WTC11 (cell line): ENCODE measurements around the gene PDXP. TPM values are rescaled to one million over a fixed set of nuclear protein-coding genes. Genes with fewer than 3 reads are reported as not detected.

ENCODE experiments used
- ATAC-seq: fragments of 200-7000 bp; cut with Tn5 transposase; 2 replicates; pipeline ENCODE4 v1.10.0; 2021; ENCODE audit warnings: mild to moderate bottlenecking, moderate library complexity
- CTCF ChIA-PET: fragments of 300-600 bp; sonication (Branson Sonifier 250); formaldehyde crosslinking; loops from one replicate; lab custom pipeline; 2021; ENCODE audit warnings: antibody characterized with exemption; lab: Charles Lee
- POLR2A ChIA-PET: fragments of 350-600 bp; sonication (Branson Sonifier 250); formaldehyde crosslinking; loops from one replicate; lab custom pipeline; 2021; ENCODE audit warnings: antibody characterized with exemption; lab: Charles Lee
- DNase-seq: peaks from one replicate; pipeline ENCODE4 v3.0.0; 2021; ENCODE audit warnings: low spot score
- H3K27ac Mint-ChIP-seq: 2 replicates; pipeline ENCODE4 v1.8.0; 2021; ENCODE audit warnings: mixed read lengths
- H3K27me3 Mint-ChIP-seq: 2 replicates; pipeline ENCODE4 v1.8.0; 2021; ENCODE audit warnings: low read depth, mild to moderate bottlenecking, moderate library complexity, mixed read lengths
- H3K36me3 Mint-ChIP-seq: 2 replicates; pipeline ENCODE4 v1.8.0; 2021; ENCODE audit warnings: mixed read lengths
- H3K4me1 Mint-ChIP-seq: 2 replicates; pipeline ENCODE4 v1.8.0; 2022; ENCODE audit warnings: mixed read lengths
- H3K4me3 Mint-ChIP-seq: 2 replicates; pipeline ENCODE4 v1.8.0; 2021; ENCODE audit warnings: mild to moderate bottlenecking, moderate library complexity, mixed read lengths
- H3K9me3 Mint-ChIP-seq: 2 replicates; pipeline ENCODE4 v1.8.0; 2021; ENCODE audit warnings: mixed read lengths
- ATF1 ChIP-seq: sonication (generic); formaldehyde crosslinking; IDR thresholded peaks from 2 replicates; pipeline ENCODE4 v1.8.1; 2023; ENCODE audit warnings: mild to moderate bottlenecking, moderate library complexity, missing genetic modification reagents
- ELF4 ChIP-seq: sonication (generic); formaldehyde crosslinking; IDR thresholded peaks from 2 replicates; pipeline ENCODE4 v1.8.1; 2022; ENCODE audit warnings: low read depth, mild to moderate bottlenecking, moderate library complexity, missing genetic modification reagents
- IRF2 ChIP-seq: sonication (generic); formaldehyde crosslinking; IDR thresholded peaks from 2 replicates; pipeline ENCODE4 v1.8.0; 2022; ENCODE audit warnings: low read depth, missing genetic modification reagents, borderline replicate concordance
- JAZF1 ChIP-seq: fragments of 250-450 bp; sonication (Bioruptor Pico); IDR thresholded peaks from 2 replicates; pipeline ENCODE4 v1.9.0; 2021; ENCODE audit warnings: moderate library complexity, mild to moderate bottlenecking, inconsistent platforms
- JUN ChIP-seq: sonication (generic); formaldehyde crosslinking; IDR thresholded peaks from 2 replicates; pipeline ENCODE4 v1.8.0; 2023; ENCODE audit warnings: mild to moderate bottlenecking, missing genetic modification reagents
- NFE2L1 ChIP-seq: sonication (generic); formaldehyde crosslinking; IDR thresholded peaks from 2 replicates; pipeline ENCODE4 v1.8.1; 2023; ENCODE audit warnings: missing genetic modification reagents
- NFYB ChIP-seq: sonication (generic); formaldehyde crosslinking; conservative IDR thresholded peaks from 2 replicates; pipeline ENCODE4 v1.8.0; 2022; ENCODE audit warnings: low read depth, missing genetic modification reagents
- TP53 ChIP-seq: sonication (generic); formaldehyde crosslinking; IDR thresholded peaks from 2 replicates; pipeline ENCODE4 v1.8.1; 2023; ENCODE audit warnings: mild to moderate bottlenecking, missing genetic modification reagents
- ZNF396 ChIP-seq: fragments of 250-450 bp; sonication (Bioruptor Pico); IDR thresholded peaks from 2 replicates; pipeline ENCODE4 v1.8.0; 2021; ENCODE audit warnings: mild to moderate bottlenecking, moderate library complexity, borderline replicate concordance
- total RNA-seq: library from RNA; stranded (reverse); gene quantifications from 3 replicates; pipeline ENCODE4 v1.2.3, GENCODE V29; 2021
- TF ChIP-seq, protein P1 (sequence below): sonication (generic); formaldehyde crosslinking; IDR thresholded peaks from 2 replicates; pipeline ENCODE4 v1.8.1; 2023; ENCODE audit warnings: mild to moderate bottlenecking, missing genetic modification reagents, moderate library complexity
- TF ChIP-seq, protein P2 (sequence below): sonication (generic); formaldehyde crosslinking; IDR thresholded peaks from 2 replicates; pipeline ENCODE4 v1.8.1; 2022; ENCODE audit warnings: low read depth, missing genetic modification reagents, borderline replicate concordance
- TF ChIP-seq, protein P3 (sequence below): sonication (generic); formaldehyde crosslinking; IDR thresholded peaks from 2 replicates; pipeline ENCODE4 v1.8.1; 2022; ENCODE audit warnings: missing genetic modification reagents, borderline replicate concordance
- TF ChIP-seq, protein P4 (sequence below): fragments of 250-450 bp; sonication (Bioruptor Pico); IDR thresholded peaks from 2 replicates; pipeline ENCODE4 v1.9.0; 2021; ENCODE audit warnings: moderate library complexity, mild to moderate bottlenecking, inconsistent platforms, borderline replicate concordance
- TF ChIP-seq, protein P5 (sequence below): fragments of 250-450 bp; sonication (Bioruptor Pico); IDR thresholded peaks from 2 replicates; pipeline ENCODE4 v1.9.0; 2021; ENCODE audit warnings: mild to moderate bottlenecking
- TF ChIP-seq, protein P6 (sequence below): sonication (generic); formaldehyde crosslinking; IDR thresholded peaks from 2 replicates; pipeline ENCODE4 v1.8.1; 2022; ENCODE audit warnings: low read depth, mild to moderate bottlenecking, moderate library complexity, missing genetic modification reagents, borderline replicate concordance

The PDXP gene
- total RNA-seq, 1 experiment from 2014 or later: 36.1 TPM

DNA sequence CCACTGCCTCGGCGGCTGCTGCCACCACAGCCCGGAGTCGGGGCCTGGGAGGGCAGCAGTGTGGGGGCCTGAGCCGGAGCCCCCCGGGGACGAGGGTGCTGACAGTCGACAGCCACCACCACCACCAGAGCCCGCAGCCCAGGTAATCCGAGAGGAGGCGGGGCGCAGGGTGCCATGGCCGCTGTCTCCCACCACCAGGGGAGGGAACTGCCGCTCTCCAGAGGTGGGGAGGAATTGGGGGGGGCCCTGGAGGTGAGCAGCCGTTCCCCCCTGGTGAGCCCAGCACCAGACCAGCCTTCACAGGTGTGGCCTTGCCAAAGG is 50.9 kb downstream of the PDXP start:
- ATAC-seq (no peak), DNase-seq (no peak)
- Mint-ChIP-seq H3K27ac (no peak overlapping the region), H3K36me3 (peaks cover 53% of the 10 kb centered on the region), H3K4me1 (peaks cover 3% of the 10 kb centered on the region; the same call in 1 of the 2 replicates), H3K9me3 (no peaks in the 10 kb centered on the region), H3K4me3 (no peak overlapping the region), H3K27me3 (no peaks in the 10 kb centered on the region)
- CTCF ChIA-PET: interaction anchor here (0.5 to 1.4 kb wide), 4 partner anchors 59 to 103 kb away, joined by 3 to 5 read pairs (median 4); no protein-coding TSS in a partner anchor
- POLR2A ChIA-PET: no interaction called here
- TF ChIP-seq TP53 (CRISPR knock-in tag): no peak
- TF ChIP-seq, protein P1, sequence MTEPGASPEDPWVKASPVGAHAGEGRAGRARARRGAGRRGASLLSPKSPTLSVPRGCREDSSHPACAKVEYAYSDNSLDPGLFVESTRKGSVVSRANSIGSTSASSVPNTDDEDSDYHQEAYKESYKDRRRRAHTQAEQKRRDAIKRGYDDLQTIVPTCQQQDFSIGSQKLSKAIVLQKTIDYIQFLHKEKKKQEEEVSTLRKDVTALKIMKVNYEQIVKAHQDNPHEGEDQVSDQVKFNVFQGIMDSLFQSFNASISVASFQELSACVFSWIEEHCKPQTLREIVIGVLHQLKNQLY (CRISPR knock-in tag): no peak
- TF ChIP-seq NFYB (CRISPR knock-in tag): no peak
- TF ChIP-seq, protein P2, sequence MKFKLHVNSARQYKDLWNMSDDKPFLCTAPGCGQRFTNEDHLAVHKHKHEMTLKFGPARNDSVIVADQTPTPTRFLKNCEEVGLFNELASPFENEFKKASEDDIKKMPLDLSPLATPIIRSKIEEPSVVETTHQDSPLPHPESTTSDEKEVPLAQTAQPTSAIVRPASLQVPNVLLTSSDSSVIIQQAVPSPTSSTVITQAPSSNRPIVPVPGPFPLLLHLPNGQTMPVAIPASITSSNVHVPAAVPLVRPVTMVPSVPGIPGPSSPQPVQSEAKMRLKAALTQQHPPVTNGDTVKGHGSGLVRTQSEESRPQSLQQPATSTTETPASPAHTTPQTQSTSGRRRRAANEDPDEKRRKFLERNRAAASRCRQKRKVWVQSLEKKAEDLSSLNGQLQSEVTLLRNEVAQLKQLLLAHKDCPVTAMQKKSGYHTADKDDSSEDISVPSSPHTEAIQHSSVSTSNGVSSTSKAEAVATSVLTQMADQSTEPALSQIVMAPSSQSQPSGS: no peak
- no peak for TF ChIP-seq JUN (CRISPR knock-in tag)

DNA sequence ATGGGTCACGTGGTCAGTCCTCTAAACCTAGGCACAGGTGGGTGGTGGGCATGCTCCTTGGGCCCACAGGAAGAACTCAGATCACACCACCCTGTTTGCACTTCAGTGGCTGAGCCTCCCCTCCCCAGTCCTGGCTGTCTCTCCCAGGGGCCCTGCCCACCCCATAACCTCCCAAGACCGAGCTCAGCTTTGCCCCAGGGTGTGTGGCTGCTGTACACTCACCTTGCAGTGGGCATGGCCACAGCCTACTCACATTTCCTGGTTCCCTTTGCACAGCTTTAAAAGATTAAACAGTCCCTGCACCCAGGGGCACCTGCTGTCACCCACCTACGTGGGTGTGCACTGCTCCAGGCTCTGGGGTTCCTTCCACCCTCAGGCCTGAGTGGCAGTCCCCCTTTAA is 52.2 kb downstream of the PDXP start:
- ChIA-PET POLR2A (no interaction called here), CTCF (no interaction called here)
- no peak overlapping the region for H3K27ac Mint-ChIP-seq
- TF ChIP-seq IRF2 (CRISPR knock-in tag): no peak
- TF ChIP-seq ZNF396 (CRISPR knock-in tag): no peak
- no peaks in the 10 kb centered on the region for H3K27me3 Mint-ChIP-seq
- H3K9me3 Mint-ChIP-seq: no peaks in the 10 kb centered on the region
- DNase-seq: no peak
- H3K4me3 Mint-ChIP-seq: no peak overlapping the region
- ATAC-seq: no peak
- H3K4me1 Mint-ChIP-seq: peaks cover 3% of the 10 kb centered on the region; the same call in 1 of the 2 replicates
- H3K36me3 Mint-ChIP-seq: peaks cover 47% of the 10 kb centered on the region

DNA sequence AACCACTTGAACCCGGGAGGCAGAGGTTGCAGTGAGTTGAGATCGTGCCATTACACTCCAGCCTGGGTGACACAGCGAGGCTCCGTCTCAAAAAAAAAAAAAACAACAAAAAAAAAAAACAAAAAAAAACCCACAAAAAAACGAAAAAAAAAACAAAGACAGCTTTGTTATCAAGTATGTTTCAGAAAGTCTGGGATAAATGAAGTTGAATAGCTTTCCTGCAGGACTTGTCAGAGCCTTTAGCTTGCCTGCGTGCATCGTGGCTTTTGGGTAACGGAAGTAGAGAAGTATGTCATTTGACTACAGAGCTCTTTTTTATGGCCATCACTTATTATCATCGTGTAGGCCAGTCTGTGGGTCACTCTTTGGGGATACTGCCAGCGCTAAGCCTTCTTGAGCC is 53.0 kb downstream of the PDXP start:
- TF ChIP-seq, protein P3, sequence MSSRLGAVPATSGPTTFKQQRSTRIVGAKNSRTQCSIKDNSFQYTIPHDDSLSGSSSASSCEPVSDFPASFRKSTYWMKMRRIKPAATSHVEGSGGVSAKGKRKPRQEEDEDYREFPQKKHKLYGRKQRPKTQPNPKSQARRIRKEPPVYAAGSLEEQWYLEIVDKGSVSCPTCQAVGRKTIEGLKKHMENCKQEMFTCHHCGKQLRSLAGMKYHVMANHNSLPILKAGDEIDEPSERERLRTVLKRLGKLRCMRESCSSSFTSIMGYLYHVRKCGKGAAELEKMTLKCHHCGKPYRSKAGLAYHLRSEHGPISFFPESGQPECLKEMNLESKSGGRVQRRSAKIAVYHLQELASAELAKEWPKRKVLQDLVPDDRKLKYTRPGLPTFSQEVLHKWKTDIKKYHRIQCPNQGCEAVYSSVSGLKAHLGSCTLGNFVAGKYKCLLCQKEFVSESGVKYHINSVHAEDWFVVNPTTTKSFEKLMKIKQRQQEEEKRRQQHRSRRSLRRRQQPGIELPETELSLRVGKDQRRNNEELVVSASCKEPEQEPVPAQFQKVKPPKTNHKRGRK: no peak
- TF ChIP-seq JAZF1 (CRISPR knock-in tag): no peak
- TF ChIP-seq, protein P4, sequence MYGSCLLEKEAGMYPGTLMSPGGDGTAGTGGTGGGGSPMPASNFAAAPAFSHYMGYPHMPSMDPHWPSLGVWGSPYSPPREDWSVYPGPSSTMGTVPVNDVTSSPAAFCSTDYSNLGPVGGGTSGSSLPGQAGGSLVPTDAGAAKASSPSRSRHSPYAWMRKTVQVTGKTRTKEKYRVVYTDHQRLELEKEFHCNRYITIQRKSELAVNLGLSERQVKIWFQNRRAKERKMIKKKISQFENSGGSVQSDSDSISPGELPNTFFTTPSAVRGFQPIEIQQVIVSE: no peak
- TF ChIP-seq, protein P5, sequence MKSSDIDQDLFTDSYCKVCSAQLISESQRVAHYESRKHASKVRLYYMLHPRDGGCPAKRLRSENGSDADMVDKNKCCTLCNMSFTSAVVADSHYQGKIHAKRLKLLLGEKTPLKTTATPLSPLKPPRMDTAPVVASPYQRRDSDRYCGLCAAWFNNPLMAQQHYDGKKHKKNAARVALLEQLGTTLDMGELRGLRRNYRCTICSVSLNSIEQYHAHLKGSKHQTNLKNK (CRISPR knock-in tag): no peak
- no peak for TF ChIP-seq ATF1
- TF ChIP-seq, protein P2: no peak
- TF ChIP-seq, protein P6, sequence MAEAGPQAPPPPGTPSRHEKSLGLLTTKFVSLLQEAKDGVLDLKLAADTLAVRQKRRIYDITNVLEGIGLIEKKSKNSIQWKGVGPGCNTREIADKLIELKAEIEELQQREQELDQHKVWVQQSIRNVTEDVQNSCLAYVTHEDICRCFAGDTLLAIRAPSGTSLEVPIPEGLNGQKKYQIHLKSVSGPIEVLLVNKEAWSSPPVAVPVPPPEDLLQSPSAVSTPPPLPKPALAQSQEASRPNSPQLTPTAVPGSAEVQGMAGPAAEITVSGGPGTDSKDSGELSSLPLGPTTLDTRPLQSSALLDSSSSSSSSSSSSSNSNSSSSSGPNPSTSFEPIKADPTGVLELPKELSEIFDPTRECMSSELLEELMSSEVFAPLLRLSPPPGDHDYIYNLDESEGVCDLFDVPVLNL: no peak
- TF ChIP-seq ELF4 (CRISPR knock-in tag): no peak
- TF ChIP-seq NFE2L1 (CRISPR knock-in tag): no peak
- DNase-seq: no peak
- no peak for ATAC-seq
- peaks cover under 1% of the 10 kb centered on the region; the same call in 1 of the 2 replicates for H3K9me3 Mint-ChIP-seq
- no peaks in the 10 kb centered on the region for H3K27me3 Mint-ChIP-seq
- H3K4me3 Mint-ChIP-seq: no peak overlapping the region
- ChIA-PET CTCF (interaction anchor here (0.6 to 1.5 kb wide), 4 partner anchors 14 to 112 kb away, joined by 3 to 6 read pairs (median 4); no protein-coding TSS in a partner anchor), POLR2A (interaction anchor here (0.6 kb wide), 1 partner anchor 1289 kb away, joined by 4 read pairs; no protein-coding TSS in a partner anchor)
- H3K4me1 Mint-ChIP-seq: peaks cover 3% of the 10 kb centered on the region; the same call in 1 of the 2 replicates
- peaks cover 42% of the 10 kb centered on the region for H3K36me3 Mint-ChIP-seq
- no peak overlapping the region for H3K27ac Mint-ChIP-seq
